H1 (cell line): ENCODE data around the gene STEAP3. TPM values are rescaled to one million over a fixed set of nuclear protein-coding genes. Genes with fewer than 3 reads are reported as not detected.

ENCODE experiments used
- CTCF ChIA-PET: fragments of 300-600 bp; sonication (Branson Sonifier 250); formaldehyde crosslinking; loops from one replicate; lab custom pipeline; 2021; ENCODE audit not compliant: partially characterized antibody; lab: Charles Lee
- POLR2A ChIA-PET: fragments of 300-600 bp; sonication (Branson Sonifier 250); formaldehyde crosslinking; loops from one replicate; lab custom pipeline; 2021; ENCODE audit warnings: inconsistent platforms; ENCODE audit not compliant: partially characterized antibody; lab: Charles Lee
- DNase-seq, 2 experiments: peaks; one replicate each; pipeline versions ENCODE4 v3.0.0 to v3.0.0-alpha.2; 2010 to 2022; ENCODE audit warnings: low spot score in 2 of 2, low read depth in 1 of 2, mixed read lengths in 1 of 2
- FAIRE-seq: peaks from 2 replicates; lab custom pipeline; 2011; peaks lifted over from hg19 to GRCh38; lab: Jason Lieb, UNC
- H2AFZ ChIP-seq: 2 replicates; pipeline ENCODE4 v1.8.1; 2012; ENCODE audit warnings: low read length, inconsistent platforms
- H2AK5ac ChIP-seq: 2 replicates; pipeline ENCODE4 v1.6.1; 2013; ENCODE audit warnings: low read depth, low read length
- H2BK120ac ChIP-seq: replicated peaks from 2 replicates; pipeline ENCODE3; 2013; ENCODE audit warnings: low read depth, low read length, inconsistent platforms
- H2BK12ac ChIP-seq: 2 replicates; pipeline ENCODE4 v1.6.1; 2013; ENCODE audit warnings: low read depth, low read length
- H2BK15ac ChIP-seq: 2 replicates; pipeline ENCODE4 v1.6.1; 2013; ENCODE audit warnings: low read length
- H2BK20ac ChIP-seq: 2 replicates; pipeline ENCODE4 v1.6.1; 2013; ENCODE audit warnings: low read length
- H2BK5ac ChIP-seq: 2 replicates; pipeline ENCODE4 v1.6.1; 2013; ENCODE audit warnings: low read depth, low read length
- H3K14ac ChIP-seq: 2 replicates; pipeline ENCODE4 v1.6.1; 2013; ENCODE audit warnings: inconsistent platforms; ENCODE audit not compliant: insufficient read length
- H3K18ac ChIP-seq: 2 replicates; pipeline ENCODE4 v1.6.1; 2013; ENCODE audit warnings: low read length; ENCODE audit errors: extremely low read depth
- H3K23ac ChIP-seq: 2 replicates; pipeline ENCODE4 v1.6.1; 2013; ENCODE audit warnings: inconsistent platforms; ENCODE audit not compliant: insufficient read length
- H3K23me2 ChIP-seq: 2 replicates; pipeline ENCODE4 v1.6.1; 2013; ENCODE audit warnings: low read depth, low read length
- H3K27ac ChIP-seq: 2 replicates; pipeline ENCODE4 v1.6.1; 2011; ENCODE audit warnings: low read depth, low read length, inconsistent platforms
- H3K27me3 ChIP-seq, 4 experiments: replicated peaks in 1 of 4; 1 replicate in 1 of 4; 2 replicates in 3 of 4; pipeline versions ENCODE4 v1.6.1 to v1.8.1; 2011 to 2013; ENCODE audit warnings: low read length in 3 of 4, mild to moderate bottlenecking in 3 of 4, inconsistent platforms in 2 of 4, mixed read lengths in 2 of 4, moderate library complexity in 1 of 4; ENCODE audit not compliant: control insufficient read depth in 3 of 4, insufficient read depth in 3 of 4; ENCODE audit errors: extremely low read depth in 1 of 4
- H3K36me3 ChIP-seq, 4 experiments: 2 replicates each; pipeline versions ENCODE4 v1.6.1 to v1.8.1; 2011 to 2013; ENCODE audit warnings: mild to moderate bottlenecking in 4 of 4, low read length in 3 of 4, moderate library complexity in 2 of 4, control low read depth in 1 of 4, inconsistent platforms in 1 of 4; ENCODE audit not compliant: insufficient read depth in 4 of 4, control insufficient read depth in 2 of 4
- H3K4ac ChIP-seq: replicated peaks from 2 replicates; pipeline ENCODE3; 2013; ENCODE audit warnings: low read length, low read depth, mixed read lengths, inconsistent platforms; ENCODE audit not compliant: insufficient read length
- H3K4me1 ChIP-seq, 4 experiments: replicated peaks in 1 of 4; 1 replicate in 1 of 4; 2 replicates in 3 of 4; pipeline versions ENCODE4 v1.6.1 to v1.8.1; 2011 to 2013; ENCODE audit warnings: low read length in 3 of 4, inconsistent platforms in 2 of 4, mixed read lengths in 1 of 4; ENCODE audit not compliant: insufficient read depth in 4 of 4, control insufficient read depth in 3 of 4
- H3K4me2 ChIP-seq, 2 experiments: 2 replicates each; pipeline versions ENCODE4 v1.6.1 to v1.8.1; 2011 to 2013; ENCODE audit warnings: low read depth in 2 of 2, low read length in 2 of 2, control low read depth in 1 of 2, inconsistent platforms in 1 of 2, mild to moderate bottlenecking in 1 of 2; ENCODE audit not compliant: insufficient read depth in 1 of 2
- H3K4me3 ChIP-seq, 4 experiments: fragments of 200-600, 300-600 bp in 1 of 4; sonication (generic), shearing (Covaris generic), sonication (Bioruptor Twin) in 1 of 4; 2 replicates each; pipeline versions ENCODE4 v1.5.1 to v1.8.1; 2011 to 2016; ENCODE audit warnings: low read length in 4 of 4, low read depth in 3 of 4, control low read depth in 2 of 4, inconsistent platforms in 2 of 4, mild to moderate bottlenecking in 2 of 4, mixed read lengths in 1 of 4, moderate library complexity in 1 of 4; ENCODE audit not compliant: insufficient read depth in 2 of 4; ENCODE audit errors: extremely low read depth in 1 of 4
- H3K56ac ChIP-seq: replicated peaks from 2 replicates; pipeline ENCODE3; 2013; ENCODE audit warnings: low read depth, mild to moderate bottlenecking, mixed read lengths, low read length, inconsistent platforms; ENCODE audit not compliant: insufficient read length
- H3K79me1 ChIP-seq: 2 replicates; pipeline ENCODE4 v1.6.1; 2013; ENCODE audit warnings: low read depth, low read length, control low read depth
- H3K79me2 ChIP-seq, 2 experiments: 2 replicates each; pipeline versions ENCODE4 v1.6.1 to v1.8.1; 2012 to 2013; ENCODE audit warnings: low read length in 2 of 2, mild to moderate bottlenecking in 2 of 2, inconsistent platforms in 1 of 2; ENCODE audit not compliant: insufficient read depth in 2 of 2, control insufficient read depth in 1 of 2
- H3K9ac ChIP-seq, 4 experiments: replicated peaks in 1 of 4; 1 replicate in 1 of 4; 2 replicates in 3 of 4; pipeline versions ENCODE4 v1.6.1 to v1.8.1; 2011 to 2013; ENCODE audit warnings: low read depth in 3 of 4, low read length in 3 of 4, control low read depth in 2 of 4, mild to moderate bottlenecking in 2 of 4, moderate library complexity in 2 of 4, inconsistent platforms in 1 of 4; ENCODE audit errors: extremely low read depth in 1 of 4
- H3K9me3 ChIP-seq, 2 experiments: 2 replicates each; pipeline versions ENCODE4 v1.6.1 to v1.8.1; 2012 to 2013; ENCODE audit warnings: mild to moderate bottlenecking in 2 of 2, moderate library complexity in 2 of 2, control low read depth in 1 of 2, inconsistent platforms in 1 of 2, low read depth in 1 of 2, low read length in 1 of 2, mixed read lengths in 1 of 2; ENCODE audit not compliant: insufficient read depth in 2 of 2
- H4K20me1 ChIP-seq, 2 experiments: replicated peaks in 1 of 2; 2 replicates each; pipeline versions ENCODE3 to v1.8.1; 2011 to 2013; ENCODE audit warnings: inconsistent platforms in 2 of 2, low read length in 2 of 2, mild to moderate bottlenecking in 1 of 2; ENCODE audit not compliant: insufficient read depth in 2 of 2, control insufficient read depth in 1 of 2
- H4K5ac ChIP-seq: 2 replicates; pipeline ENCODE4 v1.6.1; 2013; ENCODE audit warnings: low read length, low read depth, mixed read lengths, inconsistent platforms; ENCODE audit not compliant: insufficient read length
- H4K8ac ChIP-seq: 2 replicates; pipeline ENCODE4 v1.8.0; 2013; ENCODE audit warnings: mild to moderate bottlenecking, moderate library complexity, low read length, inconsistent platforms; ENCODE audit not compliant: insufficient read depth; ENCODE audit errors: extremely low read depth
- H4K91ac ChIP-seq: replicated peaks from 2 replicates; pipeline ENCODE3; 2013; ENCODE audit warnings: low read length, mixed read lengths, inconsistent platforms; ENCODE audit not compliant: insufficient read length
- ASH2L ChIP-seq: fragments of 200-600, 300-600 bp; sonication (generic); IDR thresholded peaks from one replicate; pipeline ENCODE4 v1.7.1; 2017; ENCODE audit warnings: low read length
- BACH1 ChIP-seq: IDR thresholded peaks from 2 replicates; pipeline ENCODE4 v1.6.1; 2012; ENCODE audit warnings: low read length, improper control_type of control experiment
- CBX5 ChIP-seq: fragments of 300-800, 300-1000 bp; sonication (generic); IDR thresholded peaks from 2 replicates; pipeline ENCODE4 v1.7.1; 2016; ENCODE audit warnings: antibody characterized with exemption, low read length, low read depth
- CREB1 ChIP-seq: IDR thresholded peaks from 2 replicates; pipeline ENCODE4 v1.6.1; 2012; ENCODE audit warnings: inconsistent platforms
- E2F6 ChIP-seq: IDR thresholded peaks from 2 replicates; pipeline ENCODE4 v1.6.1; 2012; ENCODE audit warnings: inconsistent platforms
- FOSL1 ChIP-seq: IDR thresholded peaks from 2 replicates; pipeline ENCODE4 v1.6.1; 2011; ENCODE audit warnings: mild to moderate bottlenecking, low read depth, low read length, moderate library complexity; ENCODE audit not compliant: insufficient read depth
- HDAC6 ChIP-seq: IDR thresholded peaks from one replicate; pipeline ENCODE4 v1.7.1; 2012; ENCODE audit warnings: low read depth, mild to moderate bottlenecking, inconsistent platforms, low read length, moderate library complexity
- POLR2AphosphoS5 ChIP-seq: IDR thresholded peaks from 2 replicates; pipeline ENCODE4 v1.6.1; 2011; ENCODE audit warnings: low read depth, low read length
- RBBP5 ChIP-seq: IDR thresholded peaks from 2 replicates; pipeline ENCODE4 v1.7.1; 2012; ENCODE audit warnings: low read depth, mild to moderate bottlenecking, inconsistent platforms, low read length, moderate library complexity, borderline replicate concordance
- RFX5 ChIP-seq: IDR thresholded peaks from 2 replicates; pipeline ENCODE4 v1.6.1; 2011; ENCODE audit warnings: low read depth, low read length, improper control_type of control experiment, borderline replicate concordance
- RNF2 ChIP-seq: fragments of 200-900, 300-1000 bp; sonication (generic); IDR thresholded peaks from 2 replicates; pipeline ENCODE4 v1.7.1; 2016; ENCODE audit warnings: borderline replicate concordance, low read depth, mild to moderate bottlenecking, antibody characterized with exemption, low read length; ENCODE audit not compliant: poor library complexity, severe bottlenecking; ENCODE audit errors: missing control alignments
- TAF1 ChIP-seq: IDR thresholded peaks from 2 replicates; pipeline ENCODE4 v1.6.1; 2011; ENCODE audit warnings: mild to moderate bottlenecking, low read depth, low read length
- USF2 ChIP-seq: IDR thresholded peaks from 2 replicates; pipeline ENCODE4 v1.6.1; 2011; ENCODE audit warnings: low read length, improper control_type of control experiment
- WGBS, 2 experiments: shearing (Covaris generic) in 1 of 2; methylation state at CpG; one replicate each; pipeline versions ENCODE4 v1.1.6 to v1.1.7; 2013 to 2015; ENCODE audit warnings: low lambda C conversion rate in 2 of 2, mixed read lengths in 2 of 2, inconsistent platforms in 1 of 2, low coverage in 1 of 2, missing lambda C conversion rate in 1 of 2; ENCODE audit not compliant: insufficient replicate concordance in 2 of 2, insufficient coverage in 1 of 2, insufficient read length in 1 of 2; ENCODE audit errors: extremely low coverage in 1 of 2, missing lambda C conversion rate in 1 of 2; 5-methylcytosine and 5-hydroxymethylcytosine counted together
- polyA plus RNA-seq, 7 experiments: library from polyadenylated mRNA; depleted of rRNA in 3 of 7; stranded (reverse) in 5 of 7; unstranded in 2 of 7; fragments of >200 nt in 5 of 7; fragments of 200-250 nt in 2 of 7; gene quantifications; 1 replicate in 5 of 7; 2 replicates in 1 of 7; 4 replicates in 1 of 7; pipeline versions ENCODE4 v1.2.1 to v1.2.3, GENCODE V29; 2011 to 2013; ENCODE audit warnings: missing spikeins in 2 of 7, mixed read lengths in 2 of 7
- total RNA-seq: library from RNA; stranded (reverse); fragmentation: NEBNext Ultra II Directional; extraction: Animal tissue kit (Norgen Biotek cat#: 25700); gene quantifications from 2 replicates; pipeline ENCODE4 v1.2.1, GENCODE V29; 2021

STEAP3 gene
- total and polyA plus RNA-seq, 2 of the 8 experiments (the other 6 are each of a cell fraction or from before 2014, with no cell fraction given), result 21.7 to 27.9 TPM

- H2BK5ac ChIP-seq, result no peak overlapping the region
- no peak overlapping the region for H3K23ac ChIP-seq
- no peak overlapping the region for H2BK12ac ChIP-seq
- peaks cover 2 to 6% of the 10 kb centered on the region in 2 experiments for H4K20me1 ChIP-seq
- no peaks in the 10 kb centered on the region for H3K9me3 ChIP-seq
- H3K36me3 ChIP-seq, result peaks cover 0 to 6% (median 0%) of the 10 kb centered on the region in 4 experiments; a peak in 3 of 8 replicates
- FAIRE-seq (no peak), DNase-seq (no peak)
- H4K8ac ChIP-seq, result no peak overlapping the region
- POLR2A ChIA-PET, result interaction anchor here (1.1 kb wide), 1 partner anchor 10 kb away, joined by 3 read pairs; no protein-coding TSS in a partner anchor
- no peak overlapping the region for H4K91ac ChIP-seq
- CTCF ChIA-PET, result interaction anchor here (0.6 to 5.9 kb wide), 7 partner anchors 11 to 107 kb away, joined by 3 to 57 read pairs (median 5); no protein-coding TSS in a partner anchor
- H2BK120ac ChIP-seq, result no peak overlapping the region
- H3K4me3 ChIP-seq, result no peak overlapping the region
- H2AK5ac ChIP-seq, result no peak overlapping the region
- H2BK15ac ChIP-seq, result 0 out of 2 replicates have a peak overlapping the region, but pooled peaks have one; percentile 37
- H2BK20ac ChIP-seq, result no peak overlapping the region
- H3K23me2 ChIP-seq, result no peaks in the 10 kb centered on the region
- no peak for TF ChIP-seq TAF1
- TF ChIP-seq RNF2, result no peak
- TF ChIP-seq RFX5, result no peak
- TF ChIP-seq CBX5, result no peak
- TF ChIP-seq FOSL1, result no peak
- no peak for TF ChIP-seq USF2
- no peak for TF ChIP-seq CREB1
- no peak for TF ChIP-seq E2F6
- TF ChIP-seq POLR2AphosphoS5, result no peak
- no peak for TF ChIP-seq RBBP5
- no peak for TF ChIP-seq ASH2L
- TF ChIP-seq BACH1, result no peak
- no peak for TF ChIP-seq HDAC6
- no peaks in the 10 kb centered on the region for H3K79me2 ChIP-seq
- no peak overlapping the region for H3K18ac ChIP-seq
- no peak overlapping the region for H3K4me2 ChIP-seq
- no peak overlapping the region for H2AFZ ChIP-seq
- H3K4me1 ChIP-seq, result peaks cover 1 to 6% (median 5%) of the 10 kb centered on the region in 4 experiments; a peak in 6 of 7 replicates
- no peak overlapping the region for H4K5ac ChIP-seq
- H3K56ac ChIP-seq, result no peak overlapping the region
- no peaks in the 10 kb centered on the region for H3K27me3 ChIP-seq
- H3K14ac ChIP-seq, result no peak overlapping the region
- no peak overlapping the region for H3K9ac ChIP-seq
- H3K79me1 ChIP-seq, result no peaks in the 10 kb centered on the region
- 93% methylated on average over 3 of the region's 3 CpGs; no CpG with 5 or more reads in 1 of the 2 experiments for WGBS, 2 experiments
- no peak overlapping the region for H3K4ac ChIP-seq
- no peak overlapping the region for H3K27ac ChIP-seq
Measured at GRCh38 chr2:119245841-119246230, 22.2 kb downstream of the STEAP3 start.
